HL-60 (cell line): ENCODE data around the gene RHOBTB1.

Experiments used
- CTCF ChIP-seq: IDR thresholded peaks from one replicate; pipeline ENCODE4 v1.5.1; 2011; ENCODE audit warnings: low read length, control low read depth, inconsistent platforms; ENCODE audit not compliant: insufficient read depth
- GABPA ChIP-seq: IDR thresholded peaks from 2 replicates; pipeline ENCODE4 v1.6.1; 2012; ENCODE audit warnings: low read depth
- POLR2AphosphoS5 ChIP-seq: IDR thresholded peaks from 2 replicates; pipeline ENCODE4 v1.6.1; 2012; ENCODE audit warnings: low read depth
- SPI1 ChIP-seq: IDR thresholded peaks from 2 replicates; pipeline ENCODE4 v1.6.1; 2012; ENCODE audit warnings: low read depth, mild to moderate bottlenecking, borderline replicate concordance
- TF ChIP-seq, protein P1 (sequence below): IDR thresholded peaks from 2 replicates; pipeline ENCODE4 v1.6.1; 2012; ENCODE audit warnings: low read depth; ENCODE audit not compliant: insufficient replicate concordance

- no peak for TF ChIP-seq CTCF
- TF ChIP-seq, protein P1, sequence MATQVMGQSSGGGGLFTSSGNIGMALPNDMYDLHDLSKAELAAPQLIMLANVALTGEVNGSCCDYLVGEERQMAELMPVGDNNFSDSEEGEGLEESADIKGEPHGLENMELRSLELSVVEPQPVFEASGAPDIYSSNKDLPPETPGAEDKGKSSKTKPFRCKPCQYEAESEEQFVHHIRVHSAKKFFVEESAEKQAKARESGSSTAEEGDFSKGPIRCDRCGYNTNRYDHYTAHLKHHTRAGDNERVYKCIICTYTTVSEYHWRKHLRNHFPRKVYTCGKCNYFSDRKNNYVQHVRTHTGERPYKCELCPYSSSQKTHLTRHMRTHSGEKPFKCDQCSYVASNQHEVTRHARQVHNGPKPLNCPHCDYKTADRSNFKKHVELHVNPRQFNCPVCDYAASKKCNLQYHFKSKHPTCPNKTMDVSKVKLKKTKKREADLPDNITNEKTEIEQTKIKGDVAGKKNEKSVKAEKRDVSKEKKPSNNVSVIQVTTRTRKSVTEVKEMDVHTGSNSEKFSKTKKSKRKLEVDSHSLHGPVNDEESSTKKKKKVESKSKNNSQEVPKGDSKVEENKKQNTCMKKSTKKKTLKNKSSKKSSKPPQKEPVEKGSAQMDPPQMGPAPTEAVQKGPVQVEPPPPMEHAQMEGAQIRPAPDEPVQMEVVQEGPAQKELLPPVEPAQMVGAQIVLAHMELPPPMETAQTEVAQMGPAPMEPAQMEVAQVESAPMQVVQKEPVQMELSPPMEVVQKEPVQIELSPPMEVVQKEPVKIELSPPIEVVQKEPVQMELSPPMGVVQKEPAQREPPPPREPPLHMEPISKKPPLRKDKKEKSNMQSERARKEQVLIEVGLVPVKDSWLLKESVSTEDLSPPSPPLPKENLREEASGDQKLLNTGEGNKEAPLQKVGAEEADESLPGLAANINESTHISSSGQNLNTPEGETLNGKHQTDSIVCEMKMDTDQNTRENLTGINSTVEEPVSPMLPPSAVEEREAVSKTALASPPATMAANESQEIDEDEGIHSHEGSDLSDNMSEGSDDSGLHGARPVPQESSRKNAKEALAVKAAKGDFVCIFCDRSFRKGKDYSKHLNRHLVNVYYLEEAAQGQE = no peak
- no peak for TF ChIP-seq POLR2AphosphoS5
- TF ChIP-seq GABPA = no peak
- no peak for TF ChIP-seq SPI1
Observed at GRCh38 chr10:60951272-60951724, 7.3 kb upstream of the RHOBTB1 start.
